Measurements from ENCODE around the gene AP1M1. TPM values are rescaled to one million over a fixed set of nuclear protein-coding genes. Genes with fewer than 3 reads are reported as not detected.

Gene AP1M1
- total and polyA plus RNA-seq, 2 of the 4 experiments (the other 2 are of a cell fraction) = 85.1 to 99.1 TPM

DNA sequence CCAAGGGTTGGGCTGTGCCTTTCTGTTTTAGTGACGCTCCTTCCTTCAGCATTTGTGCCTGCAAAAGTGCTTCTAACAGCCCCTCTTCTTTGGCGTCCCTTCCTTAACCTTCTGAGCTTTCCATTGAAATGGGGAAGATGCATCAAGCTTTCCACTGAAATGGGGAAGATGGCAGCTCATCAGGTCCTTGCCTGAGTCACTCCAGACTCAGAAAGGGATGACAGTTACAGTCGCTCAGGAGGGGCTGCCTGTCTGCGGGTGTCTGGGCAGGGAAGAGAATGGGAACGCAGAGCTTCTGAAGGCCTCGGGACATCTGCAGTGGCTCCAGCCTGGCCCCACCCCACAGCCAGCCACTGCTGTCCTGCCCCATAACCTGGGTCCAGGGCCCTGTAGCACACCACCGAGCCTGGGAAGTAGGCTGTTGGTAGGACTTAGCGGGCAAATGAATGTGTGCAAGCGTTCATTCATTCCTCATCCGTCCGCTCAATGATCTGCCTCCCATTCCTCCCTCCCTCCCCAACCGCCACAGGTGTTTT is 9.8 kb downstream of the AP1M1 start:
- Histone ChIP-seq H3K9me1 (ENCODE audit: insufficient read depth, low read length) (0 out of 2 replicates have a peak, but pooled peaks cover 3% of the 10 kb centered on the region), H3K23ac (ENCODE audit: low read depth, low read length) (no peak overlapping the region), H3K9ac (ENCODE audit: low read depth, low read length) (no peak overlapping the region), H4K5ac (ENCODE audit: low read depth, low read length) (no peak overlapping the region), H2BK15ac (ENCODE audit: low read depth, low read length) (no peak overlapping the region), H3K79me1 (ENCODE audit: low read depth in 1 of 2, low read length in 2 of 2) (peaks cover 48 to 63% of the 10 kb centered on the region in 2 experiments), H3K56ac (ENCODE audit: extremely low read depth, insufficient read depth, low read length) (no peak overlapping the region), H3K4me1 (ENCODE audit: control insufficient read depth, insufficient read depth, low read length) (no peaks in the 10 kb centered on the region), H2BK20ac (ENCODE audit: low read depth, low read length) (no peak overlapping the region), H3K27me3 (ENCODE audit: control insufficient read depth, insufficient read depth, low read length) (no peaks in the 10 kb centered on the region), H2AFZ (replicated peaks; ENCODE audit: low read length, poor library complexity) (no peak overlapping the region), H3K4me2 (ENCODE audit: low read depth, low read length) (no peak overlapping the region), H2BK5ac (ENCODE audit: low read depth, low read length, poor library complexity, severe bottlenecking) (no peak overlapping the region), H3K18ac (ENCODE audit: low read depth, low read length) (no peak overlapping the region), H2AK9ac (replicated peaks; ENCODE audit: low read depth, low read length, poor library complexity) (peak overlapping the region; percentile 37), H3K9me3 (ENCODE audit: control insufficient read depth, insufficient read depth, low read length) (no peaks in the 10 kb centered on the region), H2BK120ac (ENCODE audit: low read depth, low read length) (no peak overlapping the region), H3K36me3 (ENCODE audit: control insufficient read depth, insufficient read depth, low read length) (peaks cover 70% of the 10 kb centered on the region), H4K20me1 (ENCODE audit: insufficient read depth, low read length) (peaks cover 15% of the 10 kb centered on the region), H4K91ac (ENCODE audit: insufficient read depth, low read depth, low read length) (no peak overlapping the region), H4K8ac (ENCODE audit: low read depth in 2 of 2, low read length in 2 of 2) (no peak overlapping the region), H3K4ac (ENCODE audit: low read depth, low read length) (no peak overlapping the region), H3K4me3 (ENCODE audit: insufficient read depth, low read depth, low read length) (no peak overlapping the region), H3K27ac (ENCODE audit: insufficient read depth, low read length) (no peak overlapping the region), H3K14ac (replicated peaks; ENCODE audit: low read depth, low read length) (no peak overlapping the region), H2AK5ac (ENCODE audit: low read depth, low read length) (no peak overlapping the region)
- WGBS, 2 experiments (ENCODE audit: extremely low coverage in 2 of 2, insufficient read length in 1 of 2) = 100% methylated on average over 1 of the region's 12 CpGs; no CpG with 5 or more reads in 1 of the 2 experiments
- CTCF ChIA-PET = no interaction called here
- POLR2A ChIA-PET (ENCODE audit: unreplicated experiment) = no interaction called here
- no TSS peak for BruUV-seq (replicated peaks)
- dilution Hi-C loops (cut with HindIII; ENCODE audit: low sequenced_read_pairs, unreplicated experiment) = no loop called here
- DNase-seq = no peak
- TF ChIP-seq MAFK (IDR thresholded peaks at IDR 0.05; ENCODE audit: low read depth, low read length) (no peak), RFX5 (IDR thresholded peaks at IDR 0.05; ENCODE audit: low read depth, low read length) (no peak), BHLHE40 (IDR thresholded peaks at IDR 0.05; ENCODE audit: low read depth, low read length) (no peak), FOS (IDR thresholded peaks at IDR 0.05; ENCODE audit: low read depth, low read length) (no peak), NFE2L2 (IDR thresholded peaks at IDR 0.05; ENCODE audit: low read depth, low read length) (no peak), POLR2A (IDR thresholded peaks at IDR 0.05; ENCODE audit: low read depth, low read length) (no peak), CHD1 (IDR thresholded peaks at IDR 0.05; ENCODE audit: low read depth, low read length) (no peak), SMC3 (IDR thresholded peaks at IDR 0.05; ENCODE audit: low read depth, low read length) (no peak), RCOR1 (IDR thresholded peaks at IDR 0.05; ENCODE audit: insufficient replicate concordance, low read length) (no peak), MAZ (IDR thresholded peaks at IDR 0.05; ENCODE audit: borderline replicate concordance, low read depth, low read length) (no peak), MXI1 (IDR thresholded peaks at IDR 0.05; ENCODE audit: borderline replicate concordance, low read depth, low read length) (no peak), CEBPB (IDR thresholded peaks at IDR 0.05; ENCODE audit: low read depth, low read length) (no peak)
- TF ChIP-seq, protein P1, sequence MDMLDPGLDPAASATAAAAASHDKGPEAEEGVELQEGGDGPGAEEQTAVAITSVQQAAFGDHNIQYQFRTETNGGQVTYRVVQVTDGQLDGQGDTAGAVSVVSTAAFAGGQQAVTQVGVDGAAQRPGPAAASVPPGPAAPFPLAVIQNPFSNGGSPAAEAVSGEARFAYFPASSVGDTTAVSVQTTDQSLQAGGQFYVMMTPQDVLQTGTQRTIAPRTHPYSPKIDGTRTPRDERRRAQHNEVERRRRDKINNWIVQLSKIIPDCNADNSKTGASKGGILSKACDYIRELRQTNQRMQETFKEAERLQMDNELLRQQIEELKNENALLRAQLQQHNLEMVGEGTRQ (IDR thresholded peaks at IDR 0.05; ENCODE audit: low read depth, low read length) = no peak
- TF ChIP-seq, protein P2, sequence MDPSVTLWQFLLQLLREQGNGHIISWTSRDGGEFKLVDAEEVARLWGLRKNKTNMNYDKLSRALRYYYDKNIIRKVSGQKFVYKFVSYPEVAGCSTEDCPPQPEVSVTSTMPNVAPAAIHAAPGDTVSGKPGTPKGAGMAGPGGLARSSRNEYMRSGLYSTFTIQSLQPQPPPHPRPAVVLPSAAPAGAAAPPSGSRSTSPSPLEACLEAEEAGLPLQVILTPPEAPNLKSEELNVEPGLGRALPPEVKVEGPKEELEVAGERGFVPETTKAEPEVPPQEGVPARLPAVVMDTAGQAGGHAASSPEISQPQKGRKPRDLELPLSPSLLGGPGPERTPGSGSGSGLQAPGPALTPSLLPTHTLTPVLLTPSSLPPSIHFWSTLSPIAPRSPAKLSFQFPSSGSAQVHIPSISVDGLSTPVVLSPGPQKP (IDR thresholded peaks at IDR 0.05; ENCODE audit: borderline replicate concordance, low read depth, low read length) = no peak
- TF ChIP-seq, protein P3, sequence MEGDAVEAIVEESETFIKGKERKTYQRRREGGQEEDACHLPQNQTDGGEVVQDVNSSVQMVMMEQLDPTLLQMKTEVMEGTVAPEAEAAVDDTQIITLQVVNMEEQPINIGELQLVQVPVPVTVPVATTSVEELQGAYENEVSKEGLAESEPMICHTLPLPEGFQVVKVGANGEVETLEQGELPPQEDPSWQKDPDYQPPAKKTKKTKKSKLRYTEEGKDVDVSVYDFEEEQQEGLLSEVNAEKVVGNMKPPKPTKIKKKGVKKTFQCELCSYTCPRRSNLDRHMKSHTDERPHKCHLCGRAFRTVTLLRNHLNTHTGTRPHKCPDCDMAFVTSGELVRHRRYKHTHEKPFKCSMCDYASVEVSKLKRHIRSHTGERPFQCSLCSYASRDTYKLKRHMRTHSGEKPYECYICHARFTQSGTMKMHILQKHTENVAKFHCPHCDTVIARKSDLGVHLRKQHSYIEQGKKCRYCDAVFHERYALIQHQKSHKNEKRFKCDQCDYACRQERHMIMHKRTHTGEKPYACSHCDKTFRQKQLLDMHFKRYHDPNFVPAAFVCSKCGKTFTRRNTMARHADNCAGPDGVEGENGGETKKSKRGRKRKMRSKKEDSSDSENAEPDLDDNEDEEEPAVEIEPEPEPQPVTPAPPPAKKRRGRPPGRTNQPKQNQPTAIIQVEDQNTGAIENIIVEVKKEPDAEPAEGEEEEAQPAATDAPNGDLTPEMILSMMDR (conservative IDR thresholded peaks at IDR 0.05; ENCODE audit: low read depth, low read length) = no peak
- no peak for ATAC-seq (ENCODE audit: low read depth)
- in situ Hi-C loops (cut with MboI; ENCODE audit: low sequenced_read_pairs) = no loop called here
- intact Hi-C loops (cut with micrococcal nuclease) = no loop called here

Data from IMR-90 (cell line).